AG04449 (cell line): ENCODE measurements around the gene ADGRL3.

ENCODE experiments used
- CTCF ChIA-PET: fragments of 350-600 bp; formaldehyde crosslinking; extraction: SDS; loops from one replicate; lab custom pipeline; 2021; ENCODE audit warnings: antibody characterized with exemption; lab: Yijun Ruan, JAX
- POLR2A ChIA-PET: fragments of 400-600, 350-600 bp; formaldehyde crosslinking; extraction: SDS; loops from one replicate; lab custom pipeline; 2020; ENCODE audit warnings: antibody characterized with exemption, inconsistent platforms; lab: Yijun Ruan, JAX
- DNase-seq: peaks from one replicate; pipeline ENCODE4 v3.0.0-alpha.2; 2010; ENCODE audit warnings: low read depth, low spot score
- H3K4me3 ChIP-seq: 2 replicates; pipeline ENCODE4 v1.5.1; 2011; ENCODE audit warnings: low read depth, mild to moderate bottlenecking, control low read depth, low read length
- CTCF ChIP-seq: IDR thresholded peaks from one replicate; pipeline ENCODE4 v1.5.1; 2011; ENCODE audit warnings: mild to moderate bottlenecking, moderate library complexity, low read length, control low read depth, inconsistent platforms; ENCODE audit not compliant: insufficient read depth; ENCODE audit errors: missing control alignments

ADGRL3 gene

GRCh38 chr4:61210186-61210939, 10.2 kb downstream of the ADGRL3 start:
- H3K4me3 ChIP-seq, result no peak overlapping the region
- CTCF ChIA-PET, result no interaction called here
- no peak for DNase-seq
- POLR2A ChIA-PET, result no interaction called here
- no peak for TF ChIP-seq CTCF

GRCh38 chr4:61211781-61212180, 11.7 kb downstream of the ADGRL3 start:
- ChIA-PET POLR2A (no interaction called here), CTCF (no interaction called here)
- TF ChIP-seq CTCF, result no peak
- H3K4me3 ChIP-seq, result no peak overlapping the region
- DNase-seq, result no peak

GRCh38 chr4:61212788-61213187, 12.7 kb downstream of the ADGRL3 start:
- POLR2A ChIA-PET, result no interaction called here
- no peak for TF ChIP-seq CTCF
- H3K4me3 ChIP-seq, result no peak overlapping the region
- CTCF ChIA-PET, result no interaction called here
- DNase-seq, result no peak

- POLR2A ChIA-PET, result no interaction called here
- no peak for TF ChIP-seq CTCF
- CTCF ChIA-PET, result no interaction called here
- no peak overlapping the region for H3K4me3 ChIP-seq
- no peak for DNase-seq
Measured at GRCh38 chr4:61214680-61215079, 14.6 kb downstream of the ADGRL3 start.

GRCh38 chr4:61217222-61217621, 17.1 kb downstream of the ADGRL3 start:
- DNase-seq, result no peak
- POLR2A ChIA-PET, result no interaction called here
- no peak overlapping the region for H3K4me3 ChIP-seq
- TF ChIP-seq CTCF, result no peak
- CTCF ChIA-PET, result no interaction called here

GRCh38 chr4:61220556-61220955, 20.4 kb downstream of the ADGRL3 start:
- DNase-seq, result no peak
- TF ChIP-seq CTCF, result no peak
- ChIA-PET POLR2A (no interaction called here), CTCF (no interaction called here)
- H3K4me3 ChIP-seq, result no peak overlapping the region
